GM12864 (cell line): ENCODE results near the gene SPATA46.

Source experiments
- DNase-seq: peaks from one replicate; pipeline ENCODE4 v3.0.0-alpha.2; 2011; ENCODE audit warnings: low read depth
- H3K4me3 ChIP-seq: 2 replicates; pipeline ENCODE4 v1.5.1; 2011; ENCODE audit warnings: mild to moderate bottlenecking, low read depth, low read length, control low read depth
- CTCF ChIP-seq: IDR thresholded peaks from 2 replicates; pipeline ENCODE4 v1.5.1; 2011; ENCODE audit warnings: low read depth, mild to moderate bottlenecking, moderate library complexity, low read length, control low read depth, inconsistent platforms; ENCODE audit errors: missing control alignments

Gene SPATA46

GRCh38 chr1:162390396-162391185, 13.9 kb upstream of the SPATA46 start:
- H3K4me3 ChIP-seq = no peak overlapping the region
- TF ChIP-seq CTCF = no peak
- no peak for DNase-seq

- H3K4me3 ChIP-seq = no peak overlapping the region
- no peak for DNase-seq
- no peak for TF ChIP-seq CTCF
Observed at GRCh38 chr1:162389971-162390370, 13.3 kb upstream of the SPATA46 start.

GRCh38 chr1:162389021-162389818, 12.6 kb upstream of the SPATA46 start:
- H3K4me3 ChIP-seq = no peak overlapping the region

GRCh38 chr1:162388615-162389014, 12.0 kb upstream of the SPATA46 start:
- no peak overlapping the region for H3K4me3 ChIP-seq
- no peak for DNase-seq
- TF ChIP-seq CTCF = no peak

More at GRCh38 chr1:162389021-162389818, 12.6 kb upstream of the SPATA46 start:
- DNase-seq = no peak
- no peak for TF ChIP-seq CTCF

GRCh38 chr1:162388083-162388594, 11.5 kb upstream of the SPATA46 start:
- DNase-seq = no peak
- TF ChIP-seq CTCF = no peak

GRCh38 chr1:162387226-162388082, 10.8 kb upstream of the SPATA46 start:
- TF ChIP-seq CTCF = no peak
- no peak overlapping the region for H3K4me3 ChIP-seq

More at GRCh38 chr1:162388083-162388594, 11.5 kb upstream of the SPATA46 start:
- H3K4me3 ChIP-seq = no peak overlapping the region

More at GRCh38 chr1:162387226-162388082, 10.8 kb upstream of the SPATA46 start:
- DNase-seq = no peak
